Measurements from ENCODE around the gene SVOP.
A peak's percentile ranks its signal among the peaks of the same experiment; 100 is the strongest.

The SVOP gene

GRCh38 chr12:108938247-108938924, 82.5 kb downstream of the SVOP start:
- Mint-ChIP-seq H3K27ac (no peak overlapping the region), H3K9me3 (no peaks in the 10 kb centered on the region), H3K27me3 (no peaks in the 10 kb centered on the region), H3K4me1 (no peaks in the 10 kb centered on the region), H3K4me3 (no peak overlapping the region)
- ATAC-seq (no peak), DNase-seq (no peak)

- no peak overlapping the region for H3K4me3 Mint-ChIP-seq
- H3K4me1 Mint-ChIP-seq: no peaks in the 10 kb centered on the region
- ATAC-seq (no peak), DNase-seq (no peak)
- no peak overlapping the region for H3K27ac Mint-ChIP-seq
- H3K9me3 Mint-ChIP-seq: no peaks in the 10 kb centered on the region
- H3K27me3 Mint-ChIP-seq: no peaks in the 10 kb centered on the region
Observed at GRCh38 chr12:108935159-108935763, 85.6 kb downstream of the SVOP start.

DNA sequence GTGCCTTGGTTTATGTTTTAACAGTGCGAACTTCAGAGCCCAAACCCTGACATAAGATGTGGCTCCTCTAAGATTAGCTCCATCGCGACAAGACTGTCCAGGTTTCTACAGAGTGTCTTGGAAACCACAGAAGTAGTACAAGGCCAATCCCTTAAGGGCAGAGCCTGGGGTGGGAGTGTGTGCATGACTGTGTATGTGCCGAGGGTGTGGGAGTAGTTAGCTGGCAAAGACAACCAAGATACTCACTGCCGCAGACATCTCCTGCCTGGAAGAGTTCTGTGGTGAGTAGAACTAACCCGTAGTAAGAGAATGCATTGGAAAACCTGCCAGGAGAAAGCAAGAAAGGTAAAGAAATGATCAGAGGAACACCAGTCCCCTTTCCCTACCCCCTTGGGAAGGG, 86.9 kb downstream of the SVOP start:
- no peaks in the 10 kb centered on the region for H3K4me1 Mint-ChIP-seq
- no peak overlapping the region for H3K4me3 Mint-ChIP-seq
- no peak for DNase-seq
- no peak overlapping the region for H3K27ac Mint-ChIP-seq
- ATAC-seq: no peak
- H3K9me3 Mint-ChIP-seq: no peaks in the 10 kb centered on the region
- no peaks in the 10 kb centered on the region for H3K27me3 Mint-ChIP-seq

- no peak overlapping the region for H3K27ac Mint-ChIP-seq
- no peak for ATAC-seq
Observed at GRCh38 chr12:108930756-108931155, 90.1 kb downstream of the SVOP start.

DNA sequence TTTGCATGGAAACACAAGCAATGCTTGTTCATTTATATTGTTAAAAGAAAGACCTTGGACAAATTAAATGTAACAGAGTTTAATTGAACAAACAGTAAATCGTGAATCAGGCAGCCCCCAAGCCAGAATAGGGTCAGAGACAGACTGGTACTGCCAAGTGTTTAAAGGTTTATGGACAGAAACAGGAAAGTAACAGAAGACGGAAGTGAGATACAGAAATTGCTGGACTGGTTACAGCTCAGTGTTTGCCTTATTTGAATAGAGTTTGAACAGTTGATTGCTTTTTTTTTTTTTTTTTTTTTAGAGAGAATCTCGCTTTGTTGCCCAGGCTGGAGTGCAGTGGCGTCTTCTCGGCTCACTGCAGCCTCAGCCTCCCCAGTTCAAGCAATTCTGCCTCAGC, 90.7 kb downstream of the SVOP start:
- Mint-ChIP-seq H3K9me3 (peaks cover 6 to 7% of the 10 kb centered on the region in 2 donors), H3K4me3 (no peak overlapping the region), H3K27ac (peak overlapping the region in 1 of 2 donors; percentile 50), H3K27me3 (no peaks in the 10 kb centered on the region), H3K4me1 (no peaks in the 10 kb centered on the region)
- no peak for ATAC-seq
- no peak for DNase-seq

More at GRCh38 chr12:108930756-108931155, 90.1 kb downstream of the SVOP start:
- H3K27me3 Mint-ChIP-seq: no peaks in the 10 kb centered on the region
- H3K4me1 Mint-ChIP-seq: no peaks in the 10 kb centered on the region
- no peak overlapping the region for H3K4me3 Mint-ChIP-seq
- H3K9me3 Mint-ChIP-seq: peaks cover 0 to 1% of the 10 kb centered on the region in 2 donors
- no peak for DNase-seq

DNA sequence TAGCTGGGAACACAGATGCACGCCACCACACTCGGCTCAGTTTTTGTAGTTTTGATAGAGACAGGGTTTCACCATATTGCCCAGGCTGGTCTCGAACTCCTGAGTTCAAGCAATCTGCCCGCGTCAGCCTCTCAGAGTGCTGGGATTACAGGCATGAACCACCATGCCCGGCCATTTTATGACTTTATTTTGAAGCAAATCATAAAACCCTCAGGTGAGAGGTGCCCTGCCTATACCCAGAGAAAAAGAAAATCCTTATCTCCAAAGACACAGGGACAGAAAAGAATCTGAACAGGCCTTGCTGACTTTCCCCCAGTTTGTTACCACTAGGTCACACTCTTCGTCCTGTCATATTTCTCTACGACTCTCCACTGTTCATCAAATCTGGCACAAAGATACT, 92.2 kb downstream of the SVOP start:
- H3K9me3 Mint-ChIP-seq: peaks cover 7 to 9% of the 10 kb centered on the region in 2 donors
- no peak for ATAC-seq
- no peak for DNase-seq
- H3K27ac Mint-ChIP-seq: no peak overlapping the region
- H3K4me3 Mint-ChIP-seq: no peak overlapping the region
- H3K4me1 Mint-ChIP-seq: no peaks in the 10 kb centered on the region
- no peaks in the 10 kb centered on the region for H3K27me3 Mint-ChIP-seq

GRCh38 chr12:108922918-108923317, 98.0 kb downstream of the SVOP start:
- Mint-ChIP-seq H3K4me1 (no peaks in the 10 kb centered on the region), H3K27ac (no peak overlapping the region), H3K27me3 (no peaks in the 10 kb centered on the region)

DNA sequence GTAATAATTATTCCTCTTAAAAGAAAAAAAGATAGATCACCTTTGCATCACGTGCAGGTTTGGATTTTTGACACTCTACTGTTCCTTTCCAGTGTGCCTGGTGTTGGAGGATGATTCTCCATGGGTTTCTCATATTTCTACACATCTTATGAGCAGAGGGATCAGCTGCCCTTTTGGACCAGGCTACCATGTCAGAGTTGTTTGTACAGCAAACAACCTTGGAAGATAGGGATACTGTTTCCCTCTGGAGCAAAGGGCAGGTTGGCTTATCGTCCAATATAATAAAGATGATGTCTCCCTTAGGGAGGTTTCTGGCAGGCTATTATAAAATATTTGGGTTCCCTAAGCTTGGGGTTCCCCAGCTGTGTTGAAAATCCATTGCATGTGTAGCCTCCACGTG, 98.9 kb downstream of the SVOP start:
- ATAC-seq: no peak
- Mint-ChIP-seq H3K27me3 (no peaks in the 10 kb centered on the region), H3K4me1 (no peaks in the 10 kb centered on the region), H3K4me3 (no peak overlapping the region), H3K9me3 (peaks cover 16 to 21% of the 10 kb centered on the region in 2 donors), H3K27ac (no peak overlapping the region)
- no peak for DNase-seq

More at GRCh38 chr12:108922918-108923317, 98.0 kb downstream of the SVOP start:
- no peak for ATAC-seq
- no peak for DNase-seq
- peaks cover 16 to 21% of the 10 kb centered on the region in 2 donors for H3K9me3 Mint-ChIP-seq
- H3K4me3 Mint-ChIP-seq: no peak overlapping the region

GRCh38 chr12:108918960-108919642, 101.8 kb downstream of the SVOP start:
- Mint-ChIP-seq H3K4me3 (no peak overlapping the region), H3K27me3 (peaks cover 4% of the 10 kb centered on the region), H3K9me3 (peaks cover 10 to 12% of the 10 kb centered on the region in 2 donors), H3K27ac (no peak overlapping the region), H3K4me1 (peaks cover 1% of the 10 kb centered on the region)
- no peak for ATAC-seq
- DNase-seq: no peak

- no peak overlapping the region for H3K27ac Mint-ChIP-seq
- no peak for ATAC-seq
- DNase-seq: no peak
- H3K4me1 Mint-ChIP-seq: peaks cover 5% of the 10 kb centered on the region
- H3K9me3 Mint-ChIP-seq: peaks cover 10 to 12% of the 10 kb centered on the region in 2 donors
- peaks cover 11% of the 10 kb centered on the region for H3K27me3 Mint-ChIP-seq
- H3K4me3 Mint-ChIP-seq: no peak overlapping the region
Observed at GRCh38 chr12:108918206-108918605, 102.7 kb downstream of the SVOP start.

- H3K4me1 Mint-ChIP-seq: peaks cover 5% of the 10 kb centered on the region
- no peak overlapping the region for H3K4me3 Mint-ChIP-seq
- H3K27me3 Mint-ChIP-seq: peaks cover 11% of the 10 kb centered on the region
- peaks cover 10 to 12% of the 10 kb centered on the region in 2 donors for H3K9me3 Mint-ChIP-seq
- H3K27ac Mint-ChIP-seq: no peak overlapping the region
- no peak for ATAC-seq
- DNase-seq: no peak
Observed at GRCh38 chr12:108916336-108916735, 104.5 kb downstream of the SVOP start.

DNA sequence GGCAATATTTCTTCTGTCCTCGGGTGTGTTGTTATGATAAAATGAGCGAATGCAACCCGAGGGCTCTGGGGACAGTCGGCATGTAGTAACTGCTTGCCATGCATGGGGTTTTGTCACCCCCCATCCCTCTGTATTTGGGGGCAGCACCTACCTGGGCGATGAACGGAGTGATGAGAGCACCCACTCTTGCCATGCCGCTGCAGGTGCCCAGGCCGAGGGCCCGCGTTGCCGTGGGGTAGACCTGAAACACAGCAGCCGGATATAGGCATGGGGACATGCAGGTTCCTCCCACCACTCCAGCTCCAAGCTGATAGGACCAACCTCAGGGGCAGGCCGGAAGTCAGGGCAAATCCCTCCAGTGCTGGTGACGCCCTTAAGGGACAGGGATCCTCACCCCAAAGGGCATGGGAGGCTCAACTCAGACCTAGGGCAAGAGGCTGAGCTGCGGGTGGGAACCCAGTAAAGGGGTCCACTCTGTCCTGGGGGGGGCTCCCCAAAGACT, 105.2 kb downstream of the SVOP start:
- Mint-ChIP-seq H3K27ac (no peak overlapping the region), H3K27me3 (peaks cover 11% of the 10 kb centered on the region), H3K4me1 (peaks cover 5% of the 10 kb centered on the region), H3K4me3 (no peak overlapping the region), H3K9me3 (peaks cover 10 to 12% of the 10 kb centered on the region in 2 donors)
- no peak for DNase-seq
- ATAC-seq: no peak

GRCh38 chr12:108914121-108914531, 106.7 kb downstream of the SVOP start:
- peaks cover under 1 to 2% of the 10 kb centered on the region in 2 donors for H3K9me3 Mint-ChIP-seq
- ATAC-seq (no peak), DNase-seq (no peak)
- H3K4me3 Mint-ChIP-seq: no peak overlapping the region
- H3K4me1 Mint-ChIP-seq: peaks cover 5% of the 10 kb centered on the region
- peaks cover 11% of the 10 kb centered on the region for H3K27me3 Mint-ChIP-seq
- H3K27ac Mint-ChIP-seq: no peak overlapping the region

- no peak for DNase-seq
- ATAC-seq: no peak
- H3K9me3 Mint-ChIP-seq: no peaks in the 10 kb centered on the region
- peaks cover 5% of the 10 kb centered on the region for H3K4me1 Mint-ChIP-seq
- peaks cover 24% of the 10 kb centered on the region for H3K27me3 Mint-ChIP-seq
- no peak overlapping the region for H3K27ac Mint-ChIP-seq
- no peak overlapping the region for H3K4me3 Mint-ChIP-seq
Observed at GRCh38 chr12:108912361-108912760, 108.5 kb downstream of the SVOP start.

DNA sequence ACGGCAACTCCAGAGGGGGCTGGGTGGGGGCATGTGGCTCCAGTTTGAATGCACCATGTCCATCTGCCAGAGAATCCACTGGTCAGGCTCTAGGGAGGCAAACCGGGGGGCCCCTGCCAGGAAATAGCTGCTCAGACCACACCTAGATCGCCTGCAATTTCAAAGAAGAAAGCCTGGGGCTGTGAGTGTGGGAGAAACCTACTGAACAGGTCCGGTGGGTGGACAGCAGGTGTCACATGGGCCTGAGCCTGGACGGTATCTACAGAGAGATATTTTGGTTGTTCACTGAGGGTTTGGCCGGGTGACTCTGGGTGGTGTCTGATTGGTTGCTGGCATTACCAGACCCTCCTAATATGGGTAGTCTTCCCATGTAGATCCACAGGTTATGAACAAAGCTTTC, 109.0 kb downstream of the SVOP start:
- ATAC-seq (no peak), DNase-seq (no peak)
- Mint-ChIP-seq H3K4me1 (peaks cover 5% of the 10 kb centered on the region), H3K9me3 (no peaks in the 10 kb centered on the region), H3K27ac (no peak overlapping the region), H3K4me3 (no peak overlapping the region), H3K27me3 (peaks cover 27% of the 10 kb centered on the region)

DNA sequence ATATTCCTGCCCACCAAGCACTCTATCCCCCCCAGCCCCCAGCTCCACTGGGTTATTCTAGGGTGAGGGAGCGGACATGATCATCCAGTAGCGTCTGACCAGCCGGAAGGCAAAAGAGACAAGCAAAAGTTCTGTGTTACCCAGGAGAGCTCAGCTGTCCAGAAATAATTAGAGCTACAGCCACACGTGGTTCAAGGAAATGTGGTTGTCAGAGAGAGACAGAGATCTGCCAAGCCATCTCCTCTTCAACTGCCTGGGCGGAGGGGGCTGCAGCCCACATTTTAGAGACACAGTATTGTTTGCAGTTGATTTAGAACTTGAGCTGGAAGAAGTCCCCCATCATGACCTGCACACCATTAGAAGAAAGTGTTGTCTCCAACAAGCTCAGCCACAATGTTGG, 110.5 kb downstream of the SVOP start:
- H3K4me1 Mint-ChIP-seq: peaks cover 5% of the 10 kb centered on the region
- no peak for DNase-seq
- H3K27ac Mint-ChIP-seq: no peak overlapping the region
- no peaks in the 10 kb centered on the region for H3K9me3 Mint-ChIP-seq
- no peak overlapping the region for H3K4me3 Mint-ChIP-seq
- no peak for ATAC-seq
- H3K27me3 Mint-ChIP-seq: peaks cover 42% of the 10 kb centered on the region
